ENCODE results near the gene PLP2. TPM values are rescaled to one million over a fixed set of nuclear protein-coding genes. Genes with fewer than 3 reads are reported as not detected.
"Not testable (repeated sequence)": the region's sequence is repeated elsewhere in the genome, so short reads cannot be mapped to it uniquely, and the experiment has no call there.

PLP2 gene
- total RNA-seq, 1 donor from 2014 or later, result 2.6 TPM

DNA sequence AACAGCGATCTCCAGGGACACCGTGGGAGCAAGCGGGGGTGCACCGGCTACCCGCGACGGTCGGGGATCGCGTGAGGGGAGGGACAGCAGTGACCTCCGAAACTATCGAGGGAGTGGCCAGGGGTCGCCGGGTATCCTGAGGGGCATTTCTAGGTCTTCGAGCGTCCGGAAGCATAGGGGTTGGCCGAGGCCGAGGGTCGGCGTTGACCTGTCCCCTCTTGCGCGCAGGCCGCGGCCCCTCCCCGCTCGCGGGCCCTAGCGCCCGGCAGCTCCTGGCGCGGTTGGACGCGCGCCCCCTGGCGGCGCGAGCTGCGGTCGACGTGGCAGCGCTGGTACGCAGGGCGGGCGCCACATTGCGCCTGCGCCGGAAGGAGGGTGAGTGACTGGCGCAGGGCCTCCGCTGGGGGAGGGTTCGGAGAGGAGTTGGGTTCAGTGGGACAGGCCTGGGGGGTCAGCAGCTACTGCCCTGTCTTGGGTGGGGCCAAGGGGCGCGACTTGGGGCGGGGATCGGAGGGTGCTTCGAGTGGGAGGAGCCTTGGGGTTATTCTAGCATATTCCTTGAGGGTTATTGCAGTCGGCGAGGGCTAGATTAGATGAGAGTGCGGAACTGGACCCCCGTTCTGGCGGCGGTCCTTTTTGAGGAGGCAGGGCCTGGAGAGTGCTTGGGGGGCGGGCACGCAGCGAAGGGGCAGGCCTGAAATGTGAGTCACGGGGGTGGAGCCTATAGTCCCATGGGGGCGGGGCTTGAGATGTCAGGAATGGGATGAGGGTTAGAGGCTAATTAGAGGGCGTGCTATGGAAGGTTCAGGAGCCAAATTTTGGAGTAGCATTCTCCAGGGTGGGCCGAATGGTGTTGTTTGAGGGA, 7.9 kb upstream of the PLP2 start:
- DNase-seq, result peak; percentile 88

DNA sequence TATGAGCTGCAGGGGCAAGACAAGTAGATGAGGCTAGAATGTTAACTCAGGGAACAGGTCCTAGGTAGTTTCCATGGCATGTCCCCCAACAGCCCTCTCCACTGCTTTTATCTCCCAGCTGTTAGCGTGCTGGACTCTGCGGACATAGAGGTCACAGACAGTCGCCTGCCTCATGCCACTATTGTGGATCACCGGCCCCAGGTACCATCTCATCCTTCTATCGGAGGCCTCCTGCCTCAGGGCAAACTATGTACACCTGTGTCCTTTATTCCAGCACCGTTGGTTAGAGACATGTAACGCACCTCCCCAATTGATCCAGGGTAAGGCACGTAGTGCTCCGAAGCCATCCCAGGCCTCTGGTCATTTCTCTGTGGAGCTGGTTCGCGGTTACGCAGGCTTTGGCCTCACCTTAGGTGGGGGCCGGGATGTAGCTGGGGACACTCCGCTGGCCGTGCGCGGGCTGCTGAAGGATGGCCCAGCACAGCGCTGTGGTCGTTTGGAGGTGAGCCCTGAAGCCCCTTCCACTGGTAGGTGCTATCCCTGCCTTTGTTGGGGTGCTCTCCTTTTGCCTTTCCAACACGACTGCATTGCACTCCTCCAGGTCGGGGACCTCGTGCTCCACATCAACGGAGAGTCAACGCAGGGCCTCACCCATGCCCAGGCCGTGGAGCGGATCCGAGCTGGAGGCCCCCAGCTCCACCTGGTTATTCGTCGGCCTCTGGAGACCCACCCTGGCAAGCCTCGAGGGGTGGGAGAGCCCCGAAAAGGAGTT, 6.9 kb upstream of the PLP2 start:
- no peak for DNase-seq

DNA sequence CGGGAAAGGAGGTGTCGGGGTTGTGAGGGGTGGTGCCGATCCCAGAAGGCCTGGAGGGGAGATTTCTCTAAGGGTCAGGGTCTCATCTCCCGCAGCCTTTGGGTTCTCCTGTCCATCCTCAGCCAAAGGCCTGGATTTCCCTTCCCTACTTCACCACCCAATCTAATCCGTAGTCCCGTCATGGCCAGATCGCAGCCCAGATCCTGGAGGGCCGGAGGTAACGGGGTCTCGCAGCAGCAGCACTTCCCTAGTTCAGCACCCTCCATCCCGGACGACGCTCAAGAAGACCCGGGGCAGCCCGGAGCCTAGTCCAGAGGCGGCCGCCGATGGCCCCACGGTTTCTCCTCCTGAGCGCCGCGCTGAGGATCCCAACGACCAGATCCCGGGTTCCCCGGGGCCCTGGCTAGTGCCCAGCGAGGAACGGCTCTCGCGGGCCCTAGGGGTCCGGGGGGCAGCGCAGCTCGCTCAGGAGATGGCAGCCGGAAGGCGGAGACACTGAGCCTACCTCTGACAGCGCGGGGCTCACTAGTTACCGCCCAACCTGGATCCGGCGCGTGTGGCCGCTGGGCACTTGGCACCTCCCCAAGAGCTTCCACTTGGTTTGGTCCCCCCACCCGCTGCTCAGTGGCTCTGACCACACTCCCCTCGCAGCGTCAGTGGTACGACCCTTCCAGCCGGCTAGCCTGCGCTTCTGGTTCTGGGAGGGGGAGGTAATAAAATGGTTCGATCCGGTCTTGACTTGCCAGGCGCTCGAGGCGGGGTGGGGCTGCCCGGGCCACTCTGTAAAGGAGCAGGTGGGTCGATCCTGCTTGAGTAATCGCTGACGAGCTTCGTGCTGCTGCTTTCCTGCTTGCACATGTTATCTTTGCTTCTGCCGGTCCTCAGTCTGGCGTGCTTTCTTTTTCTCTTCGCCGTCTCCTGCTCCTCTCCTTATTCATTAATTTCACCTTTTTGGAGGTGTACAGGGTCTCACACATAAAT, 5.5 kb upstream of the PLP2 start:
- DNase-seq, result peak; percentile 88

DNA sequence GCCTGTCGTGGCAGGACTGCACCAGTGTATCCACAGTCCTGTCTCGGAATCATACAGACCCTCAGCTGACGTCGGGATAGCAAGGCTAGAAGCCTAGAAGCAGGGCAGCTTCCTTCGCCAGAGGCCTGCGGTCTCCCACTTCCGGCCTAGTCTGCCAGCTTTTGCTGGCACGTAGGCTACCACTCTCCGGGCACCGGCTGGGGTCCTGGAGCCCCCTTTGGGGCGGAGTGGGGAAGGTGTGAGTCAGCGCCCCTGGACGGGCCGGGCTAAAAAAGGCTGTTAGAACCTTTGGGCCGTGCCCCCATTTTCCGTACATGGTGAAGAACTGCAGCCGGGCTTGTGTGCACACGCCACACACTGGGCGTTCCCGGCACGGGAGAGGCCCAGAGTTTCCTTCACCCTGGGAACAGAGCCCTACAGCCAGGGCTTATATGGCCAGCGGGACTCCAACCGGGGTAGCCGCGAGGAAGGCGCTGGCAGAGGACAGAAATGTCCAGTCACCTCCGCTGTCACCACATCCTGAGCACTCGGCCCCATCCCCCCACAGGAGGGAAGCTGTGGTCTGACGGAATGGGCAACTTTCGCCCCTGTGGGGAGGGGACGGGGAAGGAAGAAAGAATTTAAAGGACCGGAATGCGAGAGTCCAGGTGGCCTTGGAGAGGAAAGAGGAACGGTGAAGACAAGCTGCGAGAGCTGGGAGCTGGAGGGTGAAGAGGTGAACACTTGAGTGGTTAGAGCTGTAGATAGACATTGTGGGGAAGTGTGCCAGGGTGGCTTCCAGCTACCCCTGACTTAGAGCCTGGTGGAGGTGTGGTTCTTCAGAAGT, 4.6 kb upstream of the PLP2 start:
- DNase-seq, result peak; percentile 63

DNA sequence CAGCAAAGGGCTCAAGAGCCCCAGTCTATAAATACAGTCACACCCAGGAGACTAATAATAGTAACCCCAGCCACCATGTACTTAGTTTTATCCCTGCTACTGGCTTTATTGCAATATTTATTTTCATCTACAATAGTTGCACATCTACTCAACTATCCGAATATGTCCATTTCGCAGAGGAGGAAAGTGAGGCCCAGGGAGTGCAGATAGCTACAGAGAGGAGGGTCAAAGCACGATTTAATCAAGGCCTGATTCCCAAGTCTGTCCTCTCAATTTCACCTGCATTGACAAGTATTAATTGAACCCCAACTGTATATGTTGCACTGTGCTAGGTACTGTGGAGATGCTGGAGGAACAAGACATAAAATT, 4.0 kb upstream of the PLP2 start:
- no peak for DNase-seq

DNA sequence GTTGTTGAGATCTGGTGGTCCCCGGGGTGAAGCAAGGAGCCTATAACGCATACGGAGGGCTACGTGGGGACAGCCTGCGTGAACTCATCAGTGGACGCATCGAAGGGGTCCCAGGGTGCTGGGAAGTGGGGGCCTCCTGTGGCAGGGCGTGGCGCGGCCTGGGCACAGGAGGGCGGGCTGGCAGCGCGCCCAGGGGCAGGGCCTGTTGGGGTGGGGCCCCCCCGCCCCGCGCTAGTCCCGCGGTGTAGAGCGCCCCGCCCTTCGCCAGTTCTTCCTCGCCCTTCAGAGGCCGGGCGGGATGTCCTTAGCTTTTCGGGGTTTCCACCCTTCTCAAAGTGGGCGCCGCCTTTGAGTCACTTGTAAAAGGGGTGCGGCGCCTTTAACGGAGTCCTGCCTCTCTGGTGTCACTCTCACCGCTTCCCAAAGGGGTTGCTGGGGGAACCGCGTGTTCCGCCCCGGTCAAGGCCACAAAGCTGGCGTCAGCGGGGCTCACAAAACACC, 632 bp downstream of the PLP2 start:
- DNase-seq, result peak; percentile 47

DNA sequence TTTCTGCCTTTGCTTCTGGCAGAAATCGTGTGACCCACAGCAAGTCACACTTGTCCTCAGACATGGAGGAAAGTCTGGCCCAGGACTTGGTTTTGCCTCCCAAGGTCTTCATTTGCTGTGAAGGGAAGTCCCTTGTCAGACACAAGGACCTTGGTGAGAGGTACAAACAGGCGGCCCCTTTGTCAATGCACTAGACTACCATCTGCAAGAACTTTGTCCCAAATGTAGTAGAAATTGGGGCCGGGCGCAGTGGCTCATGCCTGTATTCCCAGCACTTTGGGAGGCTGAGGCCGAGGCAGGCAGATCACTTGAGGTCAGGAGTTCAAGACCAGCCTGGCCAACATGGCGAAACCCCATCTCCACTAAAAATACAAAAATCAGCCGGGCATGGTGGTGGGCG, 1.8 kb downstream of the PLP2 start:
- DNase-seq, result not testable (repeated sequence)

DNA sequence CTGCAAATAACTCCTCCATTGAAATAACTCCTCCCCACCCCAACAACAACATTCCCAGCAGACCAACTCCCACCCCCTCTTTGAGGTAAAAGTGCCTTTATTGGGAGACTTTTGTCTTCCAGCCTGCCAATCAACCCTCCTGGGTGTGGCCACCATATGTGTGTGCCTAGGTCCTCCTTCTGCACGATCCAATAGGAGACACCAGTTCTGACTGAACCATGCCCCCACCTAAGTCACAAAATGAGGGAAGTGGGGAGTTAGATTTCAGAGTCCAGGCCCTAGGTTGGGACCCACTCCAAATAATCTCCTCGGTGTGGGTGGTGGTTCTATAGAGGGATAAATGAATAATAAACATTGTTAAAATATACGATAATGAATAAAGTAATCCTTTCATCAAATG, 3.0 kb downstream of the PLP2 start:
- DNase-seq, result no peak

DNA sequence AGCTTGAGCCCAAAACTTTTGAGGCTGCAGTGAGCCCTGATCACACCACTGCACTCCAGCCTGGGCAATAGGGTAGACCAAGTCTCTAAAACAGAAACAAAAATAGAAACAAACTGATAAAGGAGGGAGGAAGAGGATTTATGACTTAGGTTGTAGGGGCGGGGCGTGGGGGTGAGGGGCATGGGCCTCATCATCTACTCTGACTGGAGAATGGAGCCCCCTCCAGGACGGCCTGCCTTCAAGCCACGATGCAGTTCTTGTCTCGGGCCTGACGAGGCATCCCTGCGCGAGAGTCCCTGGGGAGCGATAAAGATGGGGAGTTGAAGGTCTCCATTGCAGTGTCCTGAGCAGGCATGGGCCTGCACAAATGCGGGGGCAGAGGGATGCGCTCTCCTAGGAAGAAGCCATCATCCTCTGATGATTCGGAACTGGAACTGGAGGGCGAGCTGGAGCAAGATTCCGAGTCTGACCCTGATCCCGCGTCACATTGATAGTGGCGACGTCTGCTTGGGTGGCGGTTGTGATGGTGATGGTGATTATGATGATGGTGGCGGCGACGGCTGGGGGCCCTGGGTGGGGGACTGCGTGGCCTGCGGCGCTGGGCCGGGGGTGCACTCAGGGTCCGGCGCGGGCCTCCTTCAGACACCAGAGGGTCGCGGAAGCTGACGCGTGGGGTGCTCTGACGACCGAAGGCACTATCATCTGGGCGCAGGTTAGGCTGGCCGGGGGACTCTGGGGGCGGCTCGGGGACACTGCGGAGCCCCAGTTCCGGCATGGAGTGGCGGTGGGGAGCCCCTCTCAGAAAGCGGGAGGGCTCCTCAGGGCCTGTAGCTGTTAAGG, 4.0 kb downstream of the PLP2 start:
- no peak for DNase-seq

DNA sequence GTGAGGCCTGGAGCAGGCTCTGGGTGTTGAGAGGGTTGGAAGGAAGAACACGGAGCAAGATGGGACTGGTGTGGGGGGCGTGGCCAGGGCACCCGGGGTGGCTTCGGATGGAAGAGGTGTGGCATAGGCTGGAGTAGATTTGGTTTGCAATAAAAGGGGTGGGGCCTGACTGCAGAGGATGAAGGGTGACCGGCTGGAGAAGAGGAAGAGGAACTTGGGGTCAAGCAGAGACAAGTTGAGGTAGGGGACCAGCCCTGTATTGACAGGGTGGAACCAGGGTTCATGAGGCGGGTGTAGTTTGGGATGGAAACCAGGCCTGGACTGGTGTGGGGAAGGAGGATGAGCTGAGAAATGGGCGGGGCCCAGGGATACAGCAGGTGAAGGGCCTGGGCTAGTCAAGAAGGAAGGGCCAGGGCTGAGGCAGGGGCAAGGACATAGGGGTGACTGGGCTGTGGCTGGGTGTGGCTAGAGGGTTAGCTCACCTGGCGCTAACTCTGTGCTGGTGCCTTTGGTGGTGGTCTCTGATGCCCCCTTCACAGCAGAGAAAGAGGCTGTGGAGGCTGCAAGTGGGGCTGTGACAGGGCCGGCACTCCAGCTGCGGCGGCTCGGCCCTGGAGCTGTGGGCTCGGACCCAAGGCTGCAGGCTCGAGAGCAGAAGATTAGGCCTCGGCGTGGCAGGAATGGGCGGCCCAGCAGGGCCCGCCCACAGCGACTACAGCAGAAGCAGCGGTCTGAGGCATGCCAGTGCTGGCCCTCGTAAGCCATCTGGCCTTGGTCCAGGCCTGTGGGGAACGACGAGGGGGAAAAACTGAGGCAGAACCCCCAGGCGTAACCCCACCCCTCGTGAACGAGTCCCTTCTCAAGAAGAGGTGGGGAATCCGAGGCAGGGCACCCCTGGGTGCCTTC, 5.0 kb downstream of the PLP2 start:
- no peak for DNase-seq

DNA sequence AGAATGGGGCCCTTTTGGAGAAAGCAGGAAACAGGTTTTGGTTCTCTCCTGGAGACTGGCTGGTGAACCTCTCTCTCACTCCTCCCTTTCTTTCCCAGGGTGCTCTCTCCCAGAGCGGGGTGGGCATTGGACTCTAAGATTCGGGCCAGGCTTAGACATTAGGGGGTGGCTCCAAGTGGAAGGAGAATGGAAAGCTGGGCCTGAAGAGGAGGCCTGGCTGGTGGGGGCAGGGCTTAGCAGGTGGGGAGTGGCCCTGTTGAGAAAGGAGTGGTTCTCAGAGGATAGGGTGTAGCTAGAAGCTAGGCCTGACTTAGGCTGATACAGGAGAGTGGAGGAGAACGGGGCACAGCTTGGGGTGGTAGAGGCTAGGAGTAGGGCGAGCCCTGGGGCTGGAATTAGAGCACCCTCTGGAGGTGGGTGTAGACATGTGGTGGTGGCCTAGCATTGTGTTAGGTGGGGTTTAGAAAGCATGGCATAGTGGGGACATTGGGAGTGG, 5.7 kb downstream of the PLP2 start:
- DNase-seq, result no peak

DNA sequence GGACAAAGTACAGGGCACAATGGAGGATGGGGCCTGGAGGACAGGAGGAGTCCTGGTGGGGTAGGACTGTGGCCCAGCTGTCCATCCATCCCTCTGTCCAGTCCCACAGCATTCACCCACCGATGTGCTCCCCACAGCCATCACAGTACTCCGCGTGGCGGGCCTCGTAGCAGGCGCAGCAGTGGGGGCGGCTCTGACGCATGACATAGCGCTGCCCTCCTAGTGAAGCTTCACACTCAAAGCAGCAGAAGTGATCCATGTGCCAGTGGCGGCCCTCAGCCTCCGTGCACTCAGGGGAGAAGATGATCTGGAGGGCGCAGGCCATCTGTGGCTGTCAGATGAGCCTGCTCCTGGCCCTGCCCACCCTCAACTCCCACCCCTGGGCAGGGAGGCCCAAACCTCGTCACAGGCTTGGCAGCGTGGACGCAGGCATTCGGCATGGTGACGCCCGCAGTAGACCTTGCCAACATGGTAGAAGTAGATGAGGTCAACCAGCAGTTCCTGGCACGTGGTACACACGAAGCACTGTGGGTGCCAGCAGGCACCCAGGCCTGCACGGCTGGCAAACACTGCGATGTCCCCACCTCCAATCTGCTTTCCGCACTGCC, 6.3 kb downstream of the PLP2 start:
- no peak for DNase-seq

DNA sequence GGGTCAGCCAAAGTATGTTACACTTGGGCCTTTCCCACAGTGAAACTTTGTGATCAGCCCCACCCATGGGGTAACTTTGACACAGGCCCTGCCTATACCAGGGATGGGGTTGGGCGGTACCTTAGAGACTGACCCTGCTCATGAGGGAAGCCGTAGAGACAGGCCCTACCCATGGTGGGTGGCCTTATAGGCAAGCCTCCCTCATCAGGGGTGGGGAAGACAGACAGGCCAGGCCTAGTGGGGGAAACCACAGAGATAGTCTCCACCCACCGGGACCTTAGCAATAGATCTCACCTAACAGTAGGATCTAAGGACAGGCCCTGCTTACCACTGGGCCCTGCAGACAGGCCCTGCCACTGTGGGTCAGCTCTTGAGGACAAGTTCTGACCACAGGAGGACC, 6.8 kb downstream of the PLP2 start:
- no peak for DNase-seq

DNA sequence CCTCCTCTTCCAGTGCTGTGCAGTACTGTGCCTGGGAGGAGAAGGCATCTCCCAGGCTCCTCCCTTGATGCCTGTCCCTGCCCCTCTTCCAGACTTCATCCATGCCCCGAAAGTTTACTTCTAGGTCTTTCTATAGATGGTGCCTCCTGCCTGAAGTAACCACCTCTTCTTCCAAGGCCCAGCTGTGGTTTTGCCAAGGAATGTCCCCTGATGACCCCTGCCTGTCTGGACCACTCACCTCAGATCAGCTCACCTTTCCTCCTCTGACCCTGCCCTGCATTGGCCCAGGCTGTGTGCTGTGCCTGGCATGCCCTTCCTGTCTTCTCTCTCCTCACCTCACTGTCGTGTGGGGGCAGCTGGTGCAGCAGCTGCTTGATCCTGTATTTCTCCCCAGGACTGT, 7.7 kb downstream of the PLP2 start:
- DNase-seq, result no peak

DNA sequence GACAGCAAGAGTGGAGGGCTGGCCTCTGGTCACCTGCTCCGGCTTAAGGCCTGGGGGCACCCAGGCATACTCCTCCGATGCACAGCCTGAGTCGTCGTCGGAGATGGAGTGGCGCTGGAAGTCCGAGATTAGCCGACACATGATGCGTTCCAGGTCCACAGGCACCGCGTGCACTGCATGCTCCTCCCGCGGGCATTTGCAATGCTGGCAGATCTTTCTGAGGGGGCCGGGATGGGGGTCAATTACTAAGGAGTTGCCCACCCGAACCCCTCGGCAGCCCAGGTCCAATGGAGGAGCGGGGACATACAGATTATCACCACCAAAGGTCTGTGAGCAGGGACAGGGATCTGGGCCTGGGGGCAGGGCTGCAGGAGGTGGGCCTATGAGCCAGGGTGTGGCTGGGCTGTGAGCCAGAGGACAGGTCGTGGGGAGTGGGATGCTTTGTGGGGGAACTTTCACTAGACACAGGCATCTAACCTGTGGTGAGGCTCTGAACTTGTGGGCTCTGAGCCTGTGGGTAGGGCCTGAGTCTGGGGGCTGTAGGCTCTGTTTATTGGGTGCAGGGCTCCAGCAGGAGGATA, 12.1 kb downstream of the PLP2 start:
- no peak for DNase-seq

DNA sequence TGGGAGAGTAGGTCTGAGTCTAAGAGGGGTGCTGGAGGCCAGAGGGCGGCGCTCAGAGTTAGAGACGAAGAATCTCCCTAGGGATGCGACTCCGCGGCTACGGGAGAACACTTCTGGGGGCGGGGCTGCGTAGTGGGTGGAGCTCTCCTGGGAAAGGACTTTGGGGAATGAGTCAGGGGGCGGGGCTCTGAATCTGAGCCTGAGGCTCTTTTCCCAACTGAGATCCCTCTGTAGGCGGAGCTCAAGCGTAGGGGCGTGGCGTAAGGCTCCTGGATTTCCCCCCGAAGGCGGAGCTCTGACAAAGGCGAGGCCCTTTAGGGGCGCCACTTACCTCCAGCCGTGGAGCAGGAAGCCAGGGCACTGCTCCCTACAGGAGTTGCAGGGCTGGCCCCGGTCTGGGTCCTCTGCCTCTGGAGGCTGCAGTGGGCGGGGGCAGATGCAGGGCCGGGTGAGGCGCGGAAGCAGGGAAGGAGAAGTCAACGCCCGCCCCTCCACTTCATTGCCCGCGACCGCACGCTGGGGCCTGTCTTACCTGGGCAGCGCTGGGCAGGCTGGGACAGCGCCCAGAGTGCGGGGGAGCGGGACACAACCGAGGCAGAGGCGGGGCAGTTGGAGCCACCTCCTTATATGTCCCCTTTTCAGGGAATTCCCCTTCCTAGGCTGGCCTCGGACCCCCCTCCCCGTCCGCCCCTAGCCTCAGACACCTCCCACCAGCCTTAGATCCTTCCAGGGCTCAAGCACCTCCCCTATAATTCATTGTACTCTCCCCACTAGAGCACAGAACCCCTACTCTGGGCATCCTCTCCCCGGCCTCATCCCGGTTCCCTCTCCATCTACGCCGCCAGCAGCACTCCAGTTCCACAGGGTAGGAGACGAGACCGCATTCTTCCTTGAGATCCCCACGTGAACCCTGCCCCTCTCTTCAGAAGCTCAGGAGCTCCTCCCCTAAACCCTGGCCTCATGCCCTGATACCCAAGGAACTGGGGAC, 12.9 kb downstream of the PLP2 start:
- DNase-seq, result peak; percentile 86
